PC-9 (cell line): ENCODE measurements around the gene ATP5PD. TPM values are rescaled to one million over a fixed set of nuclear protein-coding genes. Genes with fewer than 3 reads are reported as not detected.
"Not testable (repeated sequence)": the region's sequence is repeated elsewhere in the genome, so short reads cannot be mapped to it uniquely, and the experiment has no call there.

ENCODE experiments used
- BruUV-seq: library from RNA; stranded (reverse); fragments of 400-500 nt; replicated peaks from 2 replicates; lab custom pipeline; 2021; lab: Mats Ljungman, UMichigan
- CTCF ChIA-PET: fragments of 300-600 bp; sonication (Branson Sonifier 250); formaldehyde crosslinking; loops from one replicate; lab custom pipeline; 2022; ENCODE audit warnings: antibody characterized with exemption; lab: Charles Lee
- POLR2A ChIA-PET: fragments of 300-600 bp; sonication (Branson Sonifier 250); formaldehyde crosslinking; loops from one replicate; lab custom pipeline; 2022; ENCODE audit warnings: antibody characterized with exemption; ENCODE audit not compliant: unreplicated experiment; lab: Charles Lee
- DNase-seq, 2 experiments: peaks; one replicate each; pipeline versions ENCODE4 v3.0.0 to v3.0.0-alpha.2; 2015 to 2022; ENCODE audit warnings: mixed read lengths in 1 of 2
- H2AFZ ChIP-seq: fragments of 200-600 bp; sonication (generic); 2 replicates; pipeline ENCODE4 v1.8.1; 2017; ENCODE audit warnings: antibody characterized with exemption
- H3F3A ChIP-seq: fragments of 200-600 bp; sonication (generic); 2 replicates; pipeline ENCODE4 v1.8.1; 2017; ENCODE audit warnings: antibody characterized with exemption, mild to moderate bottlenecking, low read depth; ENCODE audit not compliant: insufficient read depth
- H3K27ac ChIP-seq: fragments of 200-600 bp; sonication (generic); 2 replicates; pipeline ENCODE4 v1.6.1; 2016; ENCODE audit warnings: mixed run types
- H3K27me3 ChIP-seq: fragments of 200-600 bp; sonication (generic); 2 replicates; pipeline ENCODE4 v1.6.1; 2016; ENCODE audit warnings: low read depth, mixed run types; ENCODE audit not compliant: insufficient read depth
- H3K36me3 ChIP-seq: fragments of 200-600 bp; sonication (generic); 2 replicates; pipeline ENCODE4 v1.6.1; 2016; ENCODE audit warnings: low read depth, mixed run types
- H3K4me1 ChIP-seq: fragments of 200-600 bp; sonication (generic); replicated peaks from 2 replicates; pipeline ENCODE4 v1.6.1; 2016; ENCODE audit warnings: mixed run types; ENCODE audit not compliant: insufficient read depth
- H3K4me2 ChIP-seq: fragments of 200-600 bp; sonication (generic); 2 replicates; pipeline ENCODE4 v1.6.1; 2017; ENCODE audit warnings: mixed run types
- H3K4me3 ChIP-seq: fragments of 200-600 bp; sonication (generic); 2 replicates; pipeline ENCODE4 v1.6.1; 2016; ENCODE audit warnings: mixed run types
- H3K79me2 ChIP-seq: fragments of 200-600 bp; sonication (generic); 2 replicates; pipeline ENCODE4 v1.6.1; 2017; ENCODE audit warnings: low read depth, mixed run types
- H3K9me2 ChIP-seq: fragments of 200-600 bp; sonication (generic); 2 replicates; pipeline ENCODE4 v1.8.1; 2017; ENCODE audit warnings: mild to moderate bottlenecking; ENCODE audit not compliant: insufficient read depth
- H3K9me3 ChIP-seq: fragments of 200-600 bp; sonication (generic); 2 replicates; pipeline ENCODE4 v1.8.1; 2016; ENCODE audit warnings: low read depth; ENCODE audit not compliant: insufficient read depth
- H4K20me1 ChIP-seq: fragments of 200-600 bp; sonication (generic); 2 replicates; pipeline ENCODE4 v1.8.1; 2017; ENCODE audit not compliant: insufficient read depth
- EZH2 ChIP-seq: fragments of 200-600 bp; sonication (generic); IDR thresholded peaks from 2 replicates; pipeline ENCODE4 v1.8.0; 2017; ENCODE audit warnings: antibody characterized with exemption, low read depth
- intact Hi-C: fragments of 100-400 bp; cut with micrococcal nuclease; formaldehyde crosslinking; loops from one replicate; pipeline ENCODE4 v1.10.0; 2022; ENCODE audit not compliant: unreplicated experiment
- total RNA-seq: library from RNA; stranded (reverse); gene quantifications from 2 replicates; pipeline ENCODE4 v1.2.3, GENCODE V29; 2021
- TF ChIP-seq, protein P1 (sequence below): fragments of 200-600 bp; sonication (generic); conservative IDR thresholded peaks from 2 replicates; pipeline ENCODE4 v1.6.1; 2017; ENCODE audit warnings: mixed run types, antibody characterized with exemption, mild to moderate bottlenecking, moderate library complexity

Gene ATP5PD
- total RNA-seq, 1 experiment from 2014 or later = 336 TPM

DNA sequence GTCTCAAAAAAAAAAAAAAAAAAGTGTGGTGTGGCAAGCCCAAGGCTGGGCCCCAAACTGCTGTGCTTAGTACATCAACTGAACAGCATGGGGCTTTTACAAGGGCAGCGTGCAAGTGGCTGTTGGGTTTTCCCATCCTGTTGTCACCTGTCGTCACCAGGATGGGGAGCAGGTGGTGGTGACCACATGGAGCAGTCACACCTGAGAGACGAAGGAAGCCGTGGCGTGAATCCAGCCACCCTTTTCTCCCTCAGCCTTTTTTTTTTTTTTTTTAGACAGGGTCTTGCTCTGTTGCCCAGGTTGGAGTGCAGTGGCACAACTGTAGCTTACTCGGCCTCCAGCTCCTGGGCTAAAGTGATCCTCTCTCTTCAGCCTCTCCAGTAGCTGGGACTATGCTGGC lies 38.4 kb downstream of the ATP5PD start:
- POLR2A ChIA-PET = interaction anchor here (0.6 to 0.9 kb wide), 3 partner anchors 18 to 1176 kb away, joined by 3 to 7 read pairs (median 3); partner anchors contain the start of gene CDR2L
- peaks cover 26% of the 10 kb centered on the region for H3F3A ChIP-seq
- no TSS peak for BruUV-seq

GRCh38 chr17:75006653-75007052 lies 40.1 kb downstream of the ATP5PD start:
- Histone ChIP-seq H3K9me3 (no peaks in the 10 kb centered on the region), H3K36me3 (no peaks in the 10 kb centered on the region), H3K4me1 (peaks cover 16% of the 10 kb centered on the region), H3K27ac (no peak overlapping the region), H3K9me2 (no peaks in the 10 kb centered on the region), H3K79me2 (no peaks in the 10 kb centered on the region), H3F3A (peaks cover 21% of the 10 kb centered on the region), H3K4me2 (no peak overlapping the region), H3K27me3 (no peaks in the 10 kb centered on the region), H3K4me3 (no peak overlapping the region), H4K20me1 (no peaks in the 10 kb centered on the region), H2AFZ (no peak overlapping the region)
- intact Hi-C loops = no loop called here
- no peak for DNase-seq
- TF ChIP-seq, protein P1, sequence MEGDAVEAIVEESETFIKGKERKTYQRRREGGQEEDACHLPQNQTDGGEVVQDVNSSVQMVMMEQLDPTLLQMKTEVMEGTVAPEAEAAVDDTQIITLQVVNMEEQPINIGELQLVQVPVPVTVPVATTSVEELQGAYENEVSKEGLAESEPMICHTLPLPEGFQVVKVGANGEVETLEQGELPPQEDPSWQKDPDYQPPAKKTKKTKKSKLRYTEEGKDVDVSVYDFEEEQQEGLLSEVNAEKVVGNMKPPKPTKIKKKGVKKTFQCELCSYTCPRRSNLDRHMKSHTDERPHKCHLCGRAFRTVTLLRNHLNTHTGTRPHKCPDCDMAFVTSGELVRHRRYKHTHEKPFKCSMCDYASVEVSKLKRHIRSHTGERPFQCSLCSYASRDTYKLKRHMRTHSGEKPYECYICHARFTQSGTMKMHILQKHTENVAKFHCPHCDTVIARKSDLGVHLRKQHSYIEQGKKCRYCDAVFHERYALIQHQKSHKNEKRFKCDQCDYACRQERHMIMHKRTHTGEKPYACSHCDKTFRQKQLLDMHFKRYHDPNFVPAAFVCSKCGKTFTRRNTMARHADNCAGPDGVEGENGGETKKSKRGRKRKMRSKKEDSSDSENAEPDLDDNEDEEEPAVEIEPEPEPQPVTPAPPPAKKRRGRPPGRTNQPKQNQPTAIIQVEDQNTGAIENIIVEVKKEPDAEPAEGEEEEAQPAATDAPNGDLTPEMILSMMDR = no peak
- no peak for TF ChIP-seq EZH2
- no TSS peak for BruUV-seq
- CTCF ChIA-PET = interaction anchor here (1.2 kb wide), 1 partner anchor 46 kb away, joined by 7 read pairs; no protein-coding TSS in a partner anchor
- POLR2A ChIA-PET = no interaction called here

More for the DNA sequence above, 38.4 kb downstream of the ATP5PD start:
- no peak overlapping the region for H2AFZ ChIP-seq
- intact Hi-C loops = loop anchor here (2.0 kb wide), 2 partner anchors 16 to 40 kb away; no protein-coding TSS in a partner anchor
- no peak overlapping the region for H3K4me3 ChIP-seq
- no peaks in the 10 kb centered on the region for H3K36me3 ChIP-seq
- H3K27me3 ChIP-seq = no peaks in the 10 kb centered on the region
- H3K79me2 ChIP-seq = peaks cover 8% of the 10 kb centered on the region
- H3K27ac ChIP-seq = no peak overlapping the region
- no peak overlapping the region; the same call in 1 of the 2 replicates for H3K4me2 ChIP-seq
- H4K20me1 ChIP-seq = no peaks in the 10 kb centered on the region
- no peak for TF ChIP-seq EZH2
- TF ChIP-seq, protein P1 = no peak
- CTCF ChIA-PET = interaction anchor here (0.7 to 1.3 kb wide), 2 partner anchors 47 to 232 kb away, joined by 8 to 9 read pairs; no protein-coding TSS in a partner anchor
- no peak for DNase-seq
- no peaks in the 10 kb centered on the region for H3K9me2 ChIP-seq
- peaks cover 24% of the 10 kb centered on the region for H3K4me1 ChIP-seq
- H3K9me3 ChIP-seq = no peaks in the 10 kb centered on the region

- H3K36me3 ChIP-seq, DNase-seq, H3K4me3 ChIP-seq, intact Hi-C loops, BruUV-seq, H3K9me3 ChIP-seq, H4K20me1 ChIP-seq, H3K27ac ChIP-seq, H3K79me2 ChIP-seq, H3K27me3 ChIP-seq, POLR2A ChIA-PET, H2AFZ ChIP-seq, H3K4me2 ChIP-seq, H3K9me2 ChIP-seq: not testable (repeated sequence)
- H3K4me1 ChIP-seq = peaks cover 15% of the 10 kb centered on the region
- H3F3A ChIP-seq = peaks cover 15% of the 10 kb centered on the region
- CTCF ChIA-PET = interaction anchor here (1.2 kb wide), 1 partner anchor 45 kb away, joined by 7 read pairs; no protein-coding TSS in a partner anchor
Observed at GRCh38 chr17:75006084-75006483, 40.7 kb downstream of the ATP5PD start.

- no peak overlapping the region for H3K4me3 ChIP-seq
- H3K27ac ChIP-seq = no peak overlapping the region
- TF ChIP-seq, protein P1 = no peak
- no peak for TF ChIP-seq EZH2
- CTCF ChIA-PET = no interaction called here
- intact Hi-C loops = no loop called here
- no peak for DNase-seq
- no TSS peak for BruUV-seq
- no peaks in the 10 kb centered on the region for H3K9me3 ChIP-seq
- peaks cover 13% of the 10 kb centered on the region for H3F3A ChIP-seq
- no peaks in the 10 kb centered on the region for H3K36me3 ChIP-seq
- no peak overlapping the region for H2AFZ ChIP-seq
- POLR2A ChIA-PET = no interaction called here
- no peak overlapping the region for H3K4me2 ChIP-seq
- H4K20me1 ChIP-seq = no peaks in the 10 kb centered on the region
- peaks cover 15% of the 10 kb centered on the region for H3K4me1 ChIP-seq
- no peaks in the 10 kb centered on the region for H3K79me2 ChIP-seq
- H3K27me3 ChIP-seq = no peaks in the 10 kb centered on the region
- H3K9me2 ChIP-seq = no peaks in the 10 kb centered on the region
Observed at GRCh38 chr17:75005291-75005690, 41.5 kb downstream of the ATP5PD start.
